Measurements from ENCODE around the gene MAU2. TPM values are rescaled to one million over a fixed set of nuclear protein-coding genes. Genes with fewer than 3 reads are reported as not detected.

The MAU2 gene
- total RNA-seq, 1 experiment from 2014 or later, result 37.3 TPM

GRCh38 chr19:19316082-19316481, 4.5 kb upstream of the MAU2 start:
- H3K9ac ChIP-seq (ENCODE audit: low read length), result no peak overlapping the region
- H3K4me1 ChIP-seq (ENCODE audit: low read length), result peaks cover 14% of the 10 kb centered on the region
- no peak overlapping the region for H3K27ac ChIP-seq (ENCODE audit: low read length)
- H2AFZ ChIP-seq (ENCODE audit: low read length), result no peak overlapping the region
- H3K9me3 ChIP-seq (ENCODE audit: low read length), result no peaks in the 10 kb centered on the region
- H3K79me2 ChIP-seq (ENCODE audit: low read length), result peaks cover 52% of the 10 kb centered on the region
- H3K27me3 ChIP-seq (ENCODE audit: low read length), result no peaks in the 10 kb centered on the region
- no peaks in the 10 kb centered on the region for H3K9me2 ChIP-seq (replicated peaks; ENCODE audit: insufficient read depth, low read length)
- peaks cover 10% of the 10 kb centered on the region for H3K36me3 ChIP-seq (ENCODE audit: insufficient read depth, low read length)
- no peaks in the 10 kb centered on the region for H4K20me1 ChIP-seq (ENCODE audit: insufficient read depth, low read depth, low read length)
- no peak overlapping the region for H3K4me2 ChIP-seq (ENCODE audit: low read depth, low read length, poor library complexity, severe bottlenecking)
- H3K4me3 ChIP-seq (ENCODE audit: low read length), result no peak overlapping the region
- no peak for DNase-seq

DNA sequence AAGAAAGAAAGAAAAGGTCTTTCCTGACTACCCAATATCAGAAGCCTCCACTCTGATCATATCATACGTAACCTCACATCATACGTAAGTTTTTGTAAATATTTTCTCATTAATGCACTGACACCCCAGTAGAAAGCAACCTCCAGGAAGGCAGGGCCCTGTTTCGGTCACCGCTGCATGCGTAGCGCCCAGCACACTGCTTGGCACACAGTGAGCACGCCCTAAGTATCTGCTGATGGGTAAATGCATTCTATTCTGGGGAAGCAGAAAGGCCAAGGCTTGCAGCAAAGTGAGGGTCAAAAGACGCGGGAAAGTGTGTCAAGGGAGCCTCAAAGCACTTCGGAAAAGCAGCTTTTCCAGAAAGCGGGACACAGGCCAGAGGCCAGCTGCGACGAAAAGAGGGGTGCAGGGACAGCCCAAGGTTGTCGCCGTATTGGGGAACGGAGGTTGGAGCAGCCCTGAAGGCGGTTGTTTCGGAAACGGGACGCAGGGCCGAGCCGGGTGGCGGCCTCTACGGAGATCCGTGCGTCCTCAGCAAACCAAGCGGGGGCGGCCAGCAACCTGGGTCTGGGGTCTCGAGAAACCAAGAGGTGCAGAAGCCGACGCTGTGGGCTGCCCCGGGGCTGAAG, 783 bp upstream of the MAU2 start:
- H3K79me2 ChIP-seq (ENCODE audit: low read length), result peaks cover 84% of the 10 kb centered on the region
- H3K9me2 ChIP-seq (replicated peaks; ENCODE audit: insufficient read depth, low read length), result no peaks in the 10 kb centered on the region
- H3K9me3 ChIP-seq (ENCODE audit: low read length), result no peaks in the 10 kb centered on the region
- peak overlapping the region; percentile 76; the same call in 1 of the 2 replicates for H3K27ac ChIP-seq (ENCODE audit: low read length)
- peak overlapping the region; percentile 91 for H3K4me2 ChIP-seq (ENCODE audit: low read depth, low read length, poor library complexity, severe bottlenecking)
- H3K4me1 ChIP-seq (ENCODE audit: low read length), result peaks cover 25% of the 10 kb centered on the region
- H3K9ac ChIP-seq (ENCODE audit: low read length), result peak overlapping the region; percentile 96
- no peak overlapping the region; the same call in 1 of the 2 replicates for H2AFZ ChIP-seq (ENCODE audit: low read length)
- H3K4me3 ChIP-seq (ENCODE audit: low read length), result peak overlapping the region; percentile 91
- DNase-seq, result peak; percentile 49
- H3K36me3 ChIP-seq (ENCODE audit: insufficient read depth, low read length), result peaks cover 14% of the 10 kb centered on the region
- no peaks in the 10 kb centered on the region for H4K20me1 ChIP-seq (ENCODE audit: insufficient read depth, low read depth, low read length)
- H3K27me3 ChIP-seq (ENCODE audit: low read length), result no peaks in the 10 kb centered on the region

DNA sequence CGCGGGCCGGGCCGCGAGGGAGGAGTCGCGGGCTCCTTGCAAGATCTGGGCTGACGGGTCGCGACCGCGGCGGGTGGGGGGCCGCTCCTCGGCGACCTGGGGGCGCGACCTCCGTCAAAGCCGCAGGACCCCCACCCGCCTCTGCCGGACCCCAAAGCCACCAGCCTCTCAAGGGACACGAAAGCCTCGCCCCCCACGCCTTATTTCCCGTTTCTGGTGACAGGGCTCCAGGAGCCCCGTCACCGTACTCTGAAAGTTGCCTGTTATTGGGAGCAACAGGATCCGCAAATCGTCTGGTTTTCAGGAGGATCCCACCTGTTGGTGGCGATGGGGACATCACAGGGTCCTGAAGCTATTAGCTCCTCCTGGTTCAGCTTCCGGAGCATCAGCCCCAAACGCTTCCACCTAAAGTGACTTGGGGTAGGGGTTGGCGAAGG, 530 bp downstream of the MAU2 start:
- Histone ChIP-seq H2AFZ (ENCODE audit: low read length) (peak overlapping the region; percentile 86; the same call in 1 of the 2 replicates), H3K4me1 (ENCODE audit: low read length) (peaks cover 25% of the 10 kb centered on the region), H3K9me3 (ENCODE audit: low read length) (no peaks in the 10 kb centered on the region), H3K9ac (ENCODE audit: low read length) (peak overlapping the region; percentile 96), H4K20me1 (ENCODE audit: insufficient read depth, low read depth, low read length) (no peaks in the 10 kb centered on the region), H3K79me2 (ENCODE audit: low read length) (peaks cover 89% of the 10 kb centered on the region), H3K4me3 (ENCODE audit: low read length) (peak overlapping the region; percentile 91), H3K36me3 (ENCODE audit: insufficient read depth, low read length) (peaks cover 14% of the 10 kb centered on the region), H3K27me3 (ENCODE audit: low read length) (no peaks in the 10 kb centered on the region), H3K27ac (ENCODE audit: low read length) (peak overlapping the region; percentile 76), H3K9me2 (replicated peaks; ENCODE audit: insufficient read depth, low read length) (no peaks in the 10 kb centered on the region), H3K4me2 (ENCODE audit: low read depth, low read length, poor library complexity, severe bottlenecking) (peak overlapping the region; percentile 91)
- DNase-seq, result peak; percentile 59

GRCh38 chr19:19324059-19324770, 3.6 kb downstream of the MAU2 start:
- DNase-seq, result no peak
- Histone ChIP-seq H4K20me1 (ENCODE audit: insufficient read depth, low read depth, low read length) (no peaks in the 10 kb centered on the region), H3K36me3 (ENCODE audit: insufficient read depth, low read length) (peaks cover 17% of the 10 kb centered on the region), H2AFZ (ENCODE audit: low read length) (no peak overlapping the region), H3K4me2 (ENCODE audit: low read depth, low read length, poor library complexity, severe bottlenecking) (no peak overlapping the region), H3K9ac (ENCODE audit: low read length) (no peak overlapping the region), H3K27me3 (ENCODE audit: low read length) (no peaks in the 10 kb centered on the region), H3K4me3 (ENCODE audit: low read length) (no peak overlapping the region), H3K9me2 (replicated peaks; ENCODE audit: insufficient read depth, low read length) (no peaks in the 10 kb centered on the region), H3K9me3 (ENCODE audit: low read length) (no peaks in the 10 kb centered on the region), H3K79me2 (ENCODE audit: low read length) (peaks cover 70% of the 10 kb centered on the region), H3K4me1 (ENCODE audit: low read length) (peaks cover 16% of the 10 kb centered on the region), H3K27ac (ENCODE audit: low read length) (no peak overlapping the region)

DNA sequence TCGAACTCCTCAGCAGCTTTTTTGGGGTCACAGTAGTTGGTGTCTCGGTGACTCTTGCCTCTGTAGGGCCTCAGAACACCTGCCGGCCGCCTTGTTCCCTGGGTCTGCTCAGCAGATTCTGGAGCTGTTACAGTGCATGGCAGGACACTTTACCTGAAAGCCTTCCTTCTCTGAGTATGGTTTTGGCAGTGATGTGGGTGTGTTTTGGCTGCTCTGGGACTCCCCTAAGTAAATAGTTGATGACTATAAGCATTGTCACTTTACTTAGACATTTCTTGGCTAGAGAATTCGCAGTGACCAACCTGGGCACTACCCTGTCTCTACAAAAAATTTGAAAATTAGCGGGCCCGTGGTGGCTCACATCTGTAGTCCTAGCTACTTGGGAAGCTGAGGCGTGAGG, 7.0 kb downstream of the MAU2 start:
- Histone ChIP-seq H4K20me1 (ENCODE audit: insufficient read depth, low read depth, low read length) (no peaks in the 10 kb centered on the region; the same call in 1 of the 2 replicates), H2AFZ (ENCODE audit: low read length) (no peak overlapping the region), H3K4me2 (ENCODE audit: low read depth, low read length, poor library complexity, severe bottlenecking) (no peak overlapping the region), H3K27ac (ENCODE audit: low read length) (no peak overlapping the region), H3K4me3 (ENCODE audit: low read length) (no peak overlapping the region), H3K9me3 (ENCODE audit: low read length) (no peaks in the 10 kb centered on the region), H3K9ac (ENCODE audit: low read length) (no peak overlapping the region), H3K9me2 (replicated peaks; ENCODE audit: insufficient read depth, low read length) (no peaks in the 10 kb centered on the region), H3K79me2 (ENCODE audit: low read length) (peaks cover 52% of the 10 kb centered on the region), H3K27me3 (ENCODE audit: low read length) (no peaks in the 10 kb centered on the region), H3K4me1 (ENCODE audit: low read length) (no peaks in the 10 kb centered on the region), H3K36me3 (ENCODE audit: insufficient read depth, low read length) (peaks cover 21% of the 10 kb centered on the region)
- DNase-seq, result no peak

GRCh38 chr19:19329126-19329525, 8.5 kb downstream of the MAU2 start:
- no peak overlapping the region for H3K27ac ChIP-seq (ENCODE audit: low read length)
- no peaks in the 10 kb centered on the region for H3K4me1 ChIP-seq (ENCODE audit: low read length)
- H3K36me3 ChIP-seq (ENCODE audit: insufficient read depth, low read length), result peaks cover 14% of the 10 kb centered on the region
- no peak overlapping the region for H3K9ac ChIP-seq (ENCODE audit: low read length)
- no peak overlapping the region for H3K4me3 ChIP-seq (ENCODE audit: low read length)
- no peak for DNase-seq
- H3K9me2 ChIP-seq (replicated peaks; ENCODE audit: insufficient read depth, low read length), result no peaks in the 10 kb centered on the region
- no peaks in the 10 kb centered on the region for H3K9me3 ChIP-seq (ENCODE audit: low read length)
- no peak overlapping the region for H2AFZ ChIP-seq (ENCODE audit: low read length)
- peaks cover 42% of the 10 kb centered on the region for H3K79me2 ChIP-seq (ENCODE audit: low read length)
- H4K20me1 ChIP-seq (ENCODE audit: insufficient read depth, low read depth, low read length), result no peaks in the 10 kb centered on the region; the same call in 1 of the 2 replicates
- H3K4me2 ChIP-seq (ENCODE audit: low read depth, low read length, poor library complexity, severe bottlenecking), result no peak overlapping the region
- no peaks in the 10 kb centered on the region for H3K27me3 ChIP-seq (ENCODE audit: low read length)

DNA sequence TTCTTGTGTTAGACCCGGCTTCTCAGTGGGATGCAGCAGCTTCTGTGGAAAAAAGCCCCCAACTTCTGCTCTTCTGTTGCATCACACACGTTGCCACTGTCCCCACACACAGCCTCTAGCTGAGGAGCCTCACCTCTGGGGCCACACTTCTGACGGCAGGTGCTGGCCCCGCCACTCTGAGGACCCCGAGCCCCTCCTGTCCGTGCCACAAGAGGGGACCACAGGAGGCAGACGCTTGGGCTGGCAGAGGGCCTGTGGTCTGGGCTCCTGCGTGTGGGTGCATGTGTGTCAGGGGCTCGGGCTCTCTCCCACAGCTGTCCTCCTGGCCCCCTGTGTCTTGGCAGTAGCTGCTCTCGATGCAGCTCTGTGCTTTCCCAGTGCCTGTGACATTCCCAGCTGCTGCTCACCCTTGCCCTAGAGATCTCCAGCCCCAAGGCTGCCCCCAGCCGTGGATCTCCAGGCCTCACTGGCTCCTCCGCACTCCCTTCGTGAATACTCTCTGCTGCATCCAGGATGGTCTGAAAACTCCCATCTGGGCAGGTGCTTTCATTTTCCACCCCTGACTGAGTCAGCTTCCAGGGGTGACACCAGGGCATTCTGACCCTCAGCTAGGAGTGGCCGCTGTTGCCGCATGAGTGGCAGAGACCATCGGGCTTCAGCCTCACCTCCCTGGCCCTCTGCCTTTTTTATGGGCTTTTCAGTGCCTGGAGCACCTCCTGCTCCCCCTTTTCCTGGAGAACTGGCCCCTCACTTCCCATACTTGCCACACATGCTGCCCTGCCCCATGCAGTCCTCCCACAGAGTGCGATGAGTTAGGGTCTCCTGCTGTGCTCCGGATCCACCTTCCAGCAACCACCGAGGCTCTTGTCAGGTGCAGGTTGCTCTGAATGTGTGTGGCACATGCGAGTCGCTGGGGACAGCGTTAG, 13.7 kb downstream of the MAU2 start:
- no peak overlapping the region for H3K4me2 ChIP-seq (ENCODE audit: low read depth, low read length, poor library complexity, severe bottlenecking)
- no peaks in the 10 kb centered on the region for H3K9me2 ChIP-seq (replicated peaks; ENCODE audit: insufficient read depth, low read length)
- H3K27me3 ChIP-seq (ENCODE audit: low read length), result no peaks in the 10 kb centered on the region
- no peaks in the 10 kb centered on the region; the same call in 1 of the 2 replicates for H4K20me1 ChIP-seq (ENCODE audit: insufficient read depth, low read depth, low read length)
- peaks cover 7% of the 10 kb centered on the region for H3K36me3 ChIP-seq (ENCODE audit: insufficient read depth, low read length)
- no peak overlapping the region for H2AFZ ChIP-seq (ENCODE audit: low read length)
- no peak overlapping the region for H3K9ac ChIP-seq (ENCODE audit: low read length)
- H3K4me3 ChIP-seq (ENCODE audit: low read length), result no peak overlapping the region
- H3K79me2 ChIP-seq (ENCODE audit: low read length), result peaks cover 14% of the 10 kb centered on the region
- no peak overlapping the region for H3K27ac ChIP-seq (ENCODE audit: low read length)
- no peak for DNase-seq
- H3K4me1 ChIP-seq (ENCODE audit: low read length), result no peaks in the 10 kb centered on the region
- H3K9me3 ChIP-seq (ENCODE audit: low read length), result no peaks in the 10 kb centered on the region

- Histone ChIP-seq H3K4me3 (ENCODE audit: low read length) (no peak overlapping the region), H4K20me1 (ENCODE audit: insufficient read depth, low read depth, low read length) (no peaks in the 10 kb centered on the region; the same call in 1 of the 2 replicates), H3K9me3 (ENCODE audit: low read length) (no peaks in the 10 kb centered on the region), H3K9ac (ENCODE audit: low read length) (no peak overlapping the region), H3K4me2 (ENCODE audit: low read depth, low read length, poor library complexity, severe bottlenecking) (no peak overlapping the region), H2AFZ (ENCODE audit: low read length) (no peak overlapping the region), H3K27ac (ENCODE audit: low read length) (no peak overlapping the region), H3K27me3 (ENCODE audit: low read length) (no peaks in the 10 kb centered on the region), H3K4me1 (ENCODE audit: low read length) (no peaks in the 10 kb centered on the region), H3K36me3 (ENCODE audit: insufficient read depth, low read length) (peaks cover 4% of the 10 kb centered on the region; the same call in 1 of the 2 replicates), H3K9me2 (replicated peaks; ENCODE audit: insufficient read depth, low read length) (no peaks in the 10 kb centered on the region), H3K79me2 (ENCODE audit: low read length) (peaks cover 11% of the 10 kb centered on the region; the same call in 1 of the 2 replicates)
- no peak for DNase-seq
These were observed 14.3 kb downstream of the MAU2 start for GRCh38 chr19:19334989-19335344.

Measured in Karpas-422 (cell line).